ENCODE measurements around the gene ZNF488. TPM values are rescaled to one million over a fixed set of nuclear protein-coding genes. Genes with fewer than 3 reads are reported as not detected.

ZNF488 gene
- polyA plus RNA-seq, 2 of the 4 experiments (the other 2 are of a cell fraction): 4.0 to 8.3 TPM

- no peak for ATAC-seq
- POLR2A ChIA-PET: no interaction called here
- 86% methylated on average over 6 of the region's 6 CpGs for WGBS (ENCODE audit: missing lambda C conversion rate)
- Histone ChIP-seq H3K4me3 (no peak overlapping the region), H3K9me3 (no peaks in the 10 kb centered on the region), H3K27ac (peak overlapping the region; percentile 46 to 97; a peak in 5 of 6 replicates), H3K4me2 (peak overlapping the region; percentile 19), H3K4me1 (peaks cover 60% of the 10 kb centered on the region)
- CTCF ChIA-PET: interaction anchor here (0.6 kb wide), 1 partner anchor 50 kb away, joined by 3 read pairs; no protein-coding TSS in a partner anchor
- DNase-seq (ENCODE audit: low read depth in 1 of 2, low spot score in 1 of 2): no peak
- no peak for FAIRE-seq
- TF ChIP-seq MYC (IDR thresholded peaks at IDR 0.05; ENCODE audit: borderline replicate concordance, low read length) (no peak), EHMT2 (IDR thresholded peaks at IDR 0.05; ENCODE audit: low read depth) (no peak), RCOR1 (IDR thresholded peaks at IDR 0.05; ENCODE audit: low read depth, low read length) (no peak), TP53 (CRISPR knock-in tag; IDR thresholded peaks at IDR 0.05) (no peak), POLR2A (IDR thresholded peaks at IDR 0.05; ENCODE audit: low read length) (no peak), CBX8 (IDR thresholded peaks at IDR 0.05) (no peak), CEBPB (IDR thresholded peaks at IDR 0.05) (no peak), ZNF302 (CRISPR knock-in tag; IDR thresholded peaks at IDR 0.05) (no peak), HOXB13 (CRISPR knock-in tag; IDR thresholded peaks at IDR 0.05; ENCODE audit: low read depth) (no peak), POLR2AphosphoS2 (conservative IDR thresholded peaks at IDR 0.05; ENCODE audit: low read length) (no peak), CHD2 (IDR thresholded peaks at IDR 0.05; ENCODE audit: low read length, partially characterized antibody) (no peak), ZFP36 (IDR thresholded peaks at IDR 0.05; ENCODE audit: borderline replicate concordance, partially characterized antibody) (no peak)
Measured at GRCh38 chr10:47408606-47409005, 24.5 kb upstream of the ZNF488 start.

- 47% methylated on average over 7 of the region's 9 CpGs for WGBS (ENCODE audit: missing lambda C conversion rate)
- peaks cover 63% of the 10 kb centered on the region for H3K4me1 ChIP-seq
Measured at GRCh38 chr10:47406870-47407691, 23.0 kb upstream of the ZNF488 start.

GRCh38 chr10:47406548-47406869 is 22.4 kb upstream of the ZNF488 start:
- no peak; a peak in 2 of 6 replicates for ATAC-seq
- H3K27ac ChIP-seq: peak overlapping the region; percentile 91 to 97
- WGBS (ENCODE audit: missing lambda C conversion rate): 0% methylated on average over 1 of the region's 4 CpGs
- no peak for TF ChIP-seq RARB (CRISPR knock-in tag; IDR thresholded peaks at IDR 0.05)
- TF ChIP-seq MAX (IDR thresholded peaks at IDR 0.05): no peak
- no peak for TF ChIP-seq RFX5 (IDR thresholded peaks at IDR 0.05)
- no peak for TF ChIP-seq NFE2L2 (conservative IDR thresholded peaks at IDR 0.05; ENCODE audit: low read length)
- no peak for TF ChIP-seq TFCP2L1 (CRISPR knock-in tag; IDR thresholded peaks at IDR 0.05)
- TF ChIP-seq ZSCAN20 (CRISPR knock-in tag; IDR thresholded peaks at IDR 0.05): no peak
- no peak for TF ChIP-seq CBX2 (IDR thresholded peaks at IDR 0.05; ENCODE audit: borderline replicate concordance, low read depth)
- no peak for TF ChIP-seq ZFP36 (IDR thresholded peaks at IDR 0.05; ENCODE audit: borderline replicate concordance, partially characterized antibody)
- TF ChIP-seq NPAS2 (CRISPR knock-in tag; IDR thresholded peaks at IDR 0.05; ENCODE audit: borderline replicate concordance): no peak
- no peak for TF ChIP-seq ZNF302 (CRISPR knock-in tag; IDR thresholded peaks at IDR 0.05)
- TF ChIP-seq RNF2 (IDR thresholded peaks at IDR 0.05; ENCODE audit: borderline replicate concordance, low read depth): no peak
- TF ChIP-seq EP300 (IDR thresholded peaks at IDR 0.05): no peak
- no peak for TF ChIP-seq POLR2AphosphoS2 (conservative IDR thresholded peaks at IDR 0.05; ENCODE audit: low read length)
- no peak for TF ChIP-seq SMC3 (IDR thresholded peaks at IDR 0.05)
- TF ChIP-seq MYC (IDR thresholded peaks at IDR 0.05; ENCODE audit: borderline replicate concordance, low read length): no peak
- peak overlapping the region; percentile 76 for H3K4me2 ChIP-seq
- no peak for DNase-seq (ENCODE audit: low read depth in 1 of 2, low spot score in 1 of 2)
- H3K4me1 ChIP-seq: peaks cover 66% of the 10 kb centered on the region
- H3K9me3 ChIP-seq: no peaks in the 10 kb centered on the region
- ChIA-PET POLR2A (interaction anchor here (1.0 to 1.6 kb wide), 2 partner anchors 11 to 22 kb away, joined by 3 to 4 read pairs; partner anchors contain the start of gene ZNF488), CTCF (no interaction called here)
- no peak for FAIRE-seq
- no peak overlapping the region for H3K4me3 ChIP-seq

More at GRCh38 chr10:47406870-47407691, 23.0 kb upstream of the ZNF488 start:
- POLR2A ChIA-PET: interaction anchor here (0.8 to 1.6 kb wide), 3 partner anchors 11 to 23 kb away, joined by 3 to 4 read pairs (median 3); partner anchors contain the start of gene ZNF488
- H3K4me2 ChIP-seq: peak overlapping the region; percentile 76
- H3K4me3 ChIP-seq: peak overlapping the region; percentile 15; the same call in 1 of the 3 replicates
- H3K27ac ChIP-seq: peak overlapping the region; percentile 91 to 97
- TF ChIP-seq RNF2 (IDR thresholded peaks at IDR 0.05; ENCODE audit: borderline replicate concordance, low read depth) (no peak), POLR2A (IDR thresholded peaks at IDR 0.05; ENCODE audit: low read length) (peak; percentile 21; the same call in 1 of the 2 replicates), MAFK (IDR thresholded peaks at IDR 0.05; ENCODE audit: partially characterized antibody) (peak; percentile 98), EP300 (IDR thresholded peaks at IDR 0.05) (no peak; a peak in 1 of 5 replicates), RCOR1 (IDR thresholded peaks at IDR 0.05; ENCODE audit: low read depth, low read length) (no peak), MAZ (IDR thresholded peaks at IDR 0.05; ENCODE audit: borderline replicate concordance, low read depth, low read length) (no peak), EHF (CRISPR knock-in tag; IDR thresholded peaks at IDR 0.05) (no peak), MYC (IDR thresholded peaks at IDR 0.05; ENCODE audit: borderline replicate concordance, low read length) (no peak), JUNB (IDR thresholded peaks at IDR 0.05) (peak; percentile 74), MAX (IDR thresholded peaks at IDR 0.05) (peak; percentile 30; the same call in 1 of the 2 replicates), CEBPB (IDR thresholded peaks at IDR 0.05) (peak in 1 of 2 experiments; percentile 34; a peak in 1 of 4 replicates), FOSL2 (IDR thresholded peaks at IDR 0.05) (peak; percentile 66; the same call in 1 of the 2 replicates), FOSL2 (CRISPR knock-in tag; IDR thresholded peaks at IDR 0.05) (peak; percentile 95), HOXB5 (CRISPR knock-in tag; IDR thresholded peaks at IDR 0.05) (no peak), PBX3 (IDR thresholded peaks at IDR 0.05) (0 out of 2 replicates have a peak, but pooled peaks have one; percentile 22), GATA3 (IDR thresholded peaks at IDR 0.05; ENCODE audit: borderline replicate concordance) (peak; percentile 89), KDM1A (IDR thresholded peaks at IDR 0.05; ENCODE audit: low read depth) (no peak), JUN (IDR thresholded peaks at IDR 0.05) (peak; percentile 61 to 64; a peak in 2 of 5 replicates)
- DNase-seq (ENCODE audit: low read depth in 1 of 2, low spot score in 1 of 2) (peak; percentile 82 to 91), FAIRE-seq (no peak), ATAC-seq (peak; percentile 72 to 76)
- no peaks in the 10 kb centered on the region for H3K9me3 ChIP-seq
- CTCF ChIA-PET: interaction anchor here (0.6 kb wide), 1 partner anchor 52 kb away, joined by 3 read pairs; no protein-coding TSS in a partner anchor

Data from A549 (cell line).